MM.1S (cell line): Measurements from ENCODE around the gene JHY.

ENCODE experiments used
- EZH2 ChIP-seq: fragments of 300-600 bp; sonication (generic); optimal IDR thresholded peaks from 2 replicates; pipeline ENCODE3; 2017; ENCODE audit warnings: low read depth, mild to moderate bottlenecking, antibody characterized with exemption, low read length, mixed read lengths
- TF ChIP-seq, protein P1 (sequence below): fragments of 300-600 bp; sonication (generic); IDR thresholded peaks from 2 replicates; pipeline ENCODE4 v1.5.1; 2016; ENCODE audit warnings: antibody characterized with exemption, low read length, mixed read lengths

- TF ChIP-seq, protein P1, sequence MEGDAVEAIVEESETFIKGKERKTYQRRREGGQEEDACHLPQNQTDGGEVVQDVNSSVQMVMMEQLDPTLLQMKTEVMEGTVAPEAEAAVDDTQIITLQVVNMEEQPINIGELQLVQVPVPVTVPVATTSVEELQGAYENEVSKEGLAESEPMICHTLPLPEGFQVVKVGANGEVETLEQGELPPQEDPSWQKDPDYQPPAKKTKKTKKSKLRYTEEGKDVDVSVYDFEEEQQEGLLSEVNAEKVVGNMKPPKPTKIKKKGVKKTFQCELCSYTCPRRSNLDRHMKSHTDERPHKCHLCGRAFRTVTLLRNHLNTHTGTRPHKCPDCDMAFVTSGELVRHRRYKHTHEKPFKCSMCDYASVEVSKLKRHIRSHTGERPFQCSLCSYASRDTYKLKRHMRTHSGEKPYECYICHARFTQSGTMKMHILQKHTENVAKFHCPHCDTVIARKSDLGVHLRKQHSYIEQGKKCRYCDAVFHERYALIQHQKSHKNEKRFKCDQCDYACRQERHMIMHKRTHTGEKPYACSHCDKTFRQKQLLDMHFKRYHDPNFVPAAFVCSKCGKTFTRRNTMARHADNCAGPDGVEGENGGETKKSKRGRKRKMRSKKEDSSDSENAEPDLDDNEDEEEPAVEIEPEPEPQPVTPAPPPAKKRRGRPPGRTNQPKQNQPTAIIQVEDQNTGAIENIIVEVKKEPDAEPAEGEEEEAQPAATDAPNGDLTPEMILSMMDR, result no peak
- no peak for TF ChIP-seq EZH2
Measured at GRCh38 chr11:122872046-122872445, 10.5 kb upstream of the JHY start.
